ENCODE results near the gene ZXDC. TPM values are rescaled to one million over a fixed set of nuclear protein-coding genes. Genes with fewer than 3 reads are reported as not detected.

ZXDC gene
- total RNA-seq, 1 experiment from 2014 or later: 55.4 TPM

DNA sequence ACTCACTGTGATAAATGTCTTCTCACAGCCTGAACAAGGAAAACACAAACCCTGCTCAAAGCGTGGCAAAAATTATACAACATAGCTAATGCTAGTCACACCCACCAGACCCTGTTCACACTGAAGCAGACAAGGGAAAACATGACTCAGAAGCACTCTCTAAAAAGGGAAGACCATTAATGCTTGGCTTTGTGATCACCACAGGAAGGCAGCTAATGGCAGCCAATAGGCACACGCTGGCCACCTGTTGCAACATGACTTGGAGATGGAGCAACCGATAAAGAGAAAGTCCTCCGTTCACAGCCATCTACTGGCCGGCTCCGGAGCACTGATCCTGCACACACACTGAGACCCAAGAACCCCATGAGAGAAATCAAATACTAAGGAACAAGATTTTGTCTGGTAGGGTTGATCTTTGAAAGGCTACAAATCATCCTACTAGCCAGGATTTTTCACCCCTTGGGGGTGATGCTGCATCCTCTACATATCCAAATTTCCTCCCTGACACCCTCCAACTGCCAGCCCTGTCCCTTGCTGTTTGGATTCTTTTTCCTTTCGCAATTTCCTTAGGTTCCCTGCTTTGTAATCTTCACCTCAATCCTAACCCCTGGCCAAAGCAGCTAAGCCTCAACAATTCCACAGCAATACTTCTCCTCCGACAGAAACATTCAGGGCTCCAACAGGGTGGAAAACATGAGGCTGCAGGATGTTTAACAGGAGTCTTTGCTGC, 3.2 kb downstream of the ZXDC start:
- BruUV-seq (replicated peaks): TSS peak; percentile 41
- Histone ChIP-seq H2AFZ (no peak overlapping the region), H3K9me2 (ENCODE audit: insufficient read depth) (no peaks in the 10 kb centered on the region), H3K4me1 (replicated peaks; ENCODE audit: insufficient read depth) (peaks cover 26% of the 10 kb centered on the region), H3K4me2 (peak overlapping the region; percentile 91), H3F3A (ENCODE audit: insufficient read depth, low read depth) (peaks cover 24% of the 10 kb centered on the region), H3K27me3 (ENCODE audit: insufficient read depth, low read depth) (no peaks in the 10 kb centered on the region), H3K27ac (peak overlapping the region; percentile 87), H3K9me3 (ENCODE audit: insufficient read depth, low read depth) (no peaks in the 10 kb centered on the region), H3K4me3 (peak overlapping the region; percentile 96), H3K79me2 (ENCODE audit: low read depth) (peaks cover 72% of the 10 kb centered on the region), H3K36me3 (ENCODE audit: low read depth) (peaks cover 32% of the 10 kb centered on the region), H4K20me1 (ENCODE audit: insufficient read depth) (peaks cover 35% of the 10 kb centered on the region)
- peak; percentile 78 to 95 for DNase-seq
- TF ChIP-seq EZH2 (IDR thresholded peaks at IDR 0.05; ENCODE audit: low read depth): no peak
- TF ChIP-seq, protein P1, sequence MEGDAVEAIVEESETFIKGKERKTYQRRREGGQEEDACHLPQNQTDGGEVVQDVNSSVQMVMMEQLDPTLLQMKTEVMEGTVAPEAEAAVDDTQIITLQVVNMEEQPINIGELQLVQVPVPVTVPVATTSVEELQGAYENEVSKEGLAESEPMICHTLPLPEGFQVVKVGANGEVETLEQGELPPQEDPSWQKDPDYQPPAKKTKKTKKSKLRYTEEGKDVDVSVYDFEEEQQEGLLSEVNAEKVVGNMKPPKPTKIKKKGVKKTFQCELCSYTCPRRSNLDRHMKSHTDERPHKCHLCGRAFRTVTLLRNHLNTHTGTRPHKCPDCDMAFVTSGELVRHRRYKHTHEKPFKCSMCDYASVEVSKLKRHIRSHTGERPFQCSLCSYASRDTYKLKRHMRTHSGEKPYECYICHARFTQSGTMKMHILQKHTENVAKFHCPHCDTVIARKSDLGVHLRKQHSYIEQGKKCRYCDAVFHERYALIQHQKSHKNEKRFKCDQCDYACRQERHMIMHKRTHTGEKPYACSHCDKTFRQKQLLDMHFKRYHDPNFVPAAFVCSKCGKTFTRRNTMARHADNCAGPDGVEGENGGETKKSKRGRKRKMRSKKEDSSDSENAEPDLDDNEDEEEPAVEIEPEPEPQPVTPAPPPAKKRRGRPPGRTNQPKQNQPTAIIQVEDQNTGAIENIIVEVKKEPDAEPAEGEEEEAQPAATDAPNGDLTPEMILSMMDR (conservative IDR thresholded peaks at IDR 0.05): no peak; the same call in 1 of the 2 replicates
- intact Hi-C loops (cut with micrococcal nuclease; ENCODE audit: unreplicated experiment): loop anchor here (2.0 to 10.0 kb wide), 3 partner anchors 188 to 1072 kb away; no protein-coding TSS in a partner anchor
- POLR2A ChIA-PET (ENCODE audit: unreplicated experiment): interaction anchor here (0.7 kb wide), 1 partner anchor 339 kb away, joined by 3 read pairs; no protein-coding TSS in a partner anchor
- CTCF ChIA-PET: interaction anchor here (0.5 to 1.4 kb wide), 5 partner anchors 80 to 1424 kb away, joined by 3 to 4 read pairs (median 4); no protein-coding TSS in a partner anchor

DNA sequence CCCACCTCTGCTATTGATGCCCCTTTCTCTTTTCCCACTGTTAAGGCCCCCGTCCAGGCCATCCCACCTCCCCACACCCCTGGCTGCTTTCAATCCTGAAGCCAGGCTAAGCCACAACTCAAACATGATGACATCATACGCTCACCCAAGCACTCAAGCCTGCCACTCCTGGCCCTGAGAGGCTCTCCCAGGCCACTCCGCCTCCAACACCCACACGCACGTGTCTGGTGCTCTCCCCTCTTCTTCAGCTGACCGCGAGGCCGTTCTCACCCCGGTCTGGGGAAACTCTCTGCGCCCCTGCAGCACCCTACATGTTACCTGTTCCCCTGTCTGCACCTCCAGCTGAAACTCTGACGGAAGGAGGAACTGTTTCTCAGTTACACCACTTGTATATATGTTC, 6.2 kb downstream of the ZXDC start:
- Histone ChIP-seq H3K79me2 (ENCODE audit: low read depth) (peaks cover 72% of the 10 kb centered on the region), H3K27me3 (ENCODE audit: insufficient read depth, low read depth) (no peaks in the 10 kb centered on the region), H3K4me2 (no peak overlapping the region), H3K4me3 (no peak overlapping the region), H3K36me3 (ENCODE audit: low read depth) (peaks cover 42% of the 10 kb centered on the region), H2AFZ (no peak overlapping the region), H3K9me2 (ENCODE audit: insufficient read depth) (no peaks in the 10 kb centered on the region), H3K27ac (no peak overlapping the region), H3F3A (ENCODE audit: insufficient read depth, low read depth) (peaks cover 19% of the 10 kb centered on the region), H4K20me1 (ENCODE audit: insufficient read depth) (peaks cover 41% of the 10 kb centered on the region), H3K4me1 (replicated peaks; ENCODE audit: insufficient read depth) (peaks cover 26% of the 10 kb centered on the region), H3K9me3 (ENCODE audit: insufficient read depth, low read depth) (no peaks in the 10 kb centered on the region)
- DNase-seq: no peak
- TF ChIP-seq, protein P1 (conservative IDR thresholded peaks at IDR 0.05): no peak
- no peak for TF ChIP-seq EZH2 (IDR thresholded peaks at IDR 0.05; ENCODE audit: low read depth)
- CTCF ChIA-PET: no interaction called here
- POLR2A ChIA-PET (ENCODE audit: unreplicated experiment): no interaction called here
- no TSS peak for BruUV-seq (replicated peaks)
- intact Hi-C loops (cut with micrococcal nuclease; ENCODE audit: unreplicated experiment): no loop called here

DNA sequence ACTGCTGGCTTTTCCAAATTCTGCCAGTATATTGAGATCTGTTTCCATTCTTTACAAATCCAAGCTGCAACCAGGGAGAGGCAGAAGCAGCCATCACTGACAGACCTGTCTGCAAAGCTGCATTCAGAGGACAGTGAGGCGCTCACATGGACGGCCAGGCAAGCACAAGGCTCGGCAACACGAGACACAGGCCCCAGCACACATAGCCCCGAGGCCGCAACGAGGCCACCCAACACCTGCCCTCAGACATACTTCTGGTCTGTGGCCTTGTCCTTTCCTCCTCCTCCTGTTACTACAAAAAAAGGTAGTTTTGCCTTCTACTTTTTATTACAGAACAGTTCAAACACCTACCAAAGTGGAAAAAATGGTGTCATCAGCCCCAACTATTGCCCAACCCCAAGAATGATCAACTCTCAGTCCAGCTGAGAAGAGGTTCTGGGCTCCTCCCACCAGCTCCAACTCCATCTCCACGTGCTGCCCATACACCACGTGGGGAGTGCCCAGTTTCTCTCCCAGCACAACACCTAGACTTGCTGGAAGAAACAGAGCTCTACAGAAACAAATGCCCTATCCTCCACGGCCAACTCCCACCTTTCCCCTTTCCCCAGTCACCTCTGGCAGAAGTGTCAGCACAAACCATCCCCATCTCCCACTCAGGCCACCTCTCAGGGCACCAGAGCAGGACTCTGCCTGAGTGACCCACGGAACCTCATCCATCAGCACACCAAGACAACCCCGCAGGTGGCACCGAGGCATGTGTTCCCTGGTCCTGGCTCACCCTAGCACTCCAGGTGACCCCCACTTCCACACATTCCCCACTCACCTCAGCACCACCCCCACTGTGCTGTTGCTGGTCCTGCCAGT, 7.4 kb downstream of the ZXDC start:
- H3K4me2 ChIP-seq: no peak overlapping the region
- H3K27ac ChIP-seq: no peak overlapping the region
- no peaks in the 10 kb centered on the region for H3K9me3 ChIP-seq (ENCODE audit: insufficient read depth, low read depth)
- peaks cover 14% of the 10 kb centered on the region for H3F3A ChIP-seq (ENCODE audit: insufficient read depth, low read depth)
- H3K4me1 ChIP-seq (replicated peaks; ENCODE audit: insufficient read depth): peaks cover 20% of the 10 kb centered on the region
- no TSS peak for BruUV-seq (replicated peaks)
- ChIA-PET POLR2A (ENCODE audit: unreplicated experiment) (no interaction called here), CTCF (no interaction called here)
- DNase-seq: no peak
- no peak for TF ChIP-seq EZH2 (IDR thresholded peaks at IDR 0.05; ENCODE audit: low read depth)
- TF ChIP-seq, protein P1 (conservative IDR thresholded peaks at IDR 0.05): no peak
- H3K36me3 ChIP-seq (ENCODE audit: low read depth): peaks cover 44% of the 10 kb centered on the region
- H3K4me3 ChIP-seq: no peak overlapping the region
- no peaks in the 10 kb centered on the region for H3K9me2 ChIP-seq (ENCODE audit: insufficient read depth)
- intact Hi-C loops (cut with micrococcal nuclease; ENCODE audit: unreplicated experiment): no loop called here
- H4K20me1 ChIP-seq (ENCODE audit: insufficient read depth): peaks cover 37% of the 10 kb centered on the region
- H3K27me3 ChIP-seq (ENCODE audit: insufficient read depth, low read depth): no peaks in the 10 kb centered on the region
- peaks cover 59% of the 10 kb centered on the region for H3K79me2 ChIP-seq (ENCODE audit: low read depth)
- no peak overlapping the region for H2AFZ ChIP-seq

Measured in PC-9 (cell line).